Activated T-helper 1 cell treated with Interleukin-2 at 50 U/mL for 16 hours (primary cell): Measurements from ENCODE around the gene GRM4.

Experiments
- DNase-seq: peaks from one replicate; pipeline ENCODE4 v3.0.0-alpha.2; 2020; ENCODE audit warnings: low read depth

The GRM4 gene

DNA sequence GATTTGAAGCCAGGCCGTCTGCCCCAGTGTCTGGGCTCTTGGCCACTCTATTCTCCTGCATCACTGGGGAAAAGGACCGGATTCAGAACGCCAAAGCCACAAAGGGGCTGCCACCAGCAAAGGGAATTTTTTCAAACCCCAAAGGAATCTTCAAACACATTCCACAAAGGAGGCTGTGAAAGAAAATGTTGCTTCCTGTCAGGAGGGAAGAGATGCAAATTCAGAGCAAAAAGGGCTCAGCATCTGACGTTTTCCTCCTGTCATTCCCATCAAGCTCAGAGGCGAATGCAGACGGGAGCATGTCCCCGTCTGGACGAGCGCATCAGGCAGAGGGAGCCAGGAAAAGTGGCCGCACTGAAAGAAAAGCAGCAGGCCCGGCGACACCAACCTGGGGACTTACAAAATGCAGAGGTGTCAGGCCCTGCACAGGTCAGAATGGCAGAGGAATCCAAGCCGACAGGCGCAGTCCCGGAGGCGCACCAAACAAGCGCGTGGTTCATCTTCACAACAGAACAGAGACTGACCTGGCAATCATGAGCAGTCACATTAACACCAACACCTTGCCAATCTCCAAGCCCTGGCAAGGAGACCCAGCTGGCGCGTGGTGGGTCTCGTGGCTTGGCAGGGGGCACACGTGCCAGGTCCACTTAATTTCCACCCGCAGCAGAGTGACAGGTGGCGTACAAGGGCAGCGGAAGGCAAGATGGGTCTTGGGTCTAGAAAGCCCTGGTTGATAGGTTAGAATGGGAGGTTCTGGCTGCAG lies 62.8 kb downstream of the GRM4 start:
- no peak for DNase-seq

GRCh38 chr6:34082348-34082747 lies 63.5 kb downstream of the GRM4 start:
- DNase-seq: no peak

GRCh38 chr6:34080357-34080756 lies 65.5 kb downstream of the GRM4 start:
- no peak for DNase-seq

DNA sequence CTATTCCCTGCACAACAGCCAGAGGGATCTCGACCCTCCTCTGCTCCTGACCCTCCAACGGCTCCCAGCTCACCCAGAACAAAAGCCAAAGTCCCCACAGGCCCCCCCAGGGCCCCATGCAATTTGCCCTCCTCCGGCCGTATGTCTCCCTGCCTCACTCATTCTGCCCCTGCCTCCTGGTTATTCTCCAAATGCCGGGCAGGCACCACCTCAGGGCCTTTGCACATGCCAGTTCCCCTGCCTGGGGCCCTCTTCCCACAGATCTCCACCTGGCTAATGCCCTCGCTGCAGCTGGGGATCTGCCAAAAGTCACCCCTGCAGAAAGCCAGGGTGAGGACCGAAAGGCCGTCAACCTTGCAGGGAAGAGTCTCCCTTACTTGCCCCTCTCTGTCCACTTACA lies 66.0 kb downstream of the GRM4 start:
- DNase-seq: no peak

GRCh38 chr6:34075906-34076305 lies 70.0 kb downstream of the GRM4 start:
- no peak for DNase-seq

- DNase-seq: no peak
Measured at GRCh38 chr6:34074064-34074742, 71.7 kb downstream of the GRM4 start.

GRCh38 chr6:34073540-34073939 lies 72.3 kb downstream of the GRM4 start:
- no peak for DNase-seq

DNA sequence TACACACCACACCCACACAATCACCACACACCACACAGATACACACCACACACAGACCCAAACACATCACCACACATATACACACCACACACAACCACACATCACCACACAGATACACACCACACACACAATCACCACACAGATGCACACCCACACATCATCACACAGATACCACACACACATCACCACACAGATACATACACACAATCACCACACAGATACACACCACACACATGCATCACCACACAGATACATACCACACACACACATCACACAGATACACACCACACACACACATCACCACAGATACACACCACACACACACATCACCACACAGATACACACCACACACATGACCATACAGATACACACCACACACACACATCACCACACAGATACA lies 73.2 kb downstream of the GRM4 start:
- no peak for DNase-seq

DNA sequence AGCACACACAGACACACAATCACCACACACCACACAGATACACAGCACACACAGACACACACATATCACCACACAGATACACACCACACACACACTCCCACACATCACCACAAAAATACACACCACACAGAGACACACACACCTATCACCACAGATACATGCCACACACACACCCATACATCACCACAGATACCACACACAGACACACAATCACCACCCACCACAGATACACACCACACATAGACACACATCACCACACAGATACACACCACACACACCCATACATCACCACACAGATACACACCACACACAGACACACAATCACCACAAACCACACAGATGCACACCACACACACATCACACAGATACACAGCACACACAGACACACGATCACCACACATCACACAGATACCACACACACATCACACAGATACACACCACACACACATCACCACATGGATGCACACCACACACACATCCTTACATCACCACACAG lies 74.0 kb downstream of the GRM4 start:
- no peak for DNase-seq

GRCh38 chr6:34071136-34071883 lies 74.6 kb downstream of the GRM4 start:
- DNase-seq: no peak

DNA sequence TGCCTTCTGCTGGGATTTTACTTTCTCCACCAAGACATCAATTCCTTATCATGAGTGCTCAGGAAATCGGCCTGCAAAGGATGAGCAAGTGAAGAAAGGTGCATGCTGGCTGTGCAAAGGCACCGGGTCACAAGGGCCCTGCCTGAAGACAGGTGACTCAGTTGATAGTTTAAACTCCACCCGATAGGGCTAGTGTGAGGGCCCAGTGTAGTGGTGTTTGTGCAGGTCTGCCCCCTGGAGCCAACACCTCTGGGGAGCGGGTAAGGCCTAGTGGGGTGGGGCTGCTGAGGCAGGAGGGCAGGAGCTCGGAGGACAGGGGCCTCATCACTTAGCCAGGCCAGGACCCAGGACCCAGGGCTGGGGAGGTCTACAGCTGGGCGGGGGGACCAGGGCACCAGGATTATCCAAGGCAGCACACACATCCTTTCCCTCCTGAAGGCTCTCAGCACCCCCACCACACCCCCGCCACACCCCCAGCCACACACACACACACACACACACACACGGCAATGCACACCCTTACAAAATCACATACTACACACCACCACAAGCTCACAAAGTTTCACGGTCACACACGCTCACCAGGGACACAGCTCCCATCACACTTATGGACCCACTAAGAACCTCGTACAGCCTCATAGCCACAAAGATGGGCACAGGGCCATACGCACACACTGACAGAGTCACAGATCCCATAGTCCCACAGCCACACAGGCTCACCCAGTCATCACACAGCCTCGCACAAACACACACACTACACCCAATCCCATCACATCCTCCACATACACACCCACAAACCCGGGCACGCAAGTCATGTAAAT lies 75.4 kb downstream of the GRM4 start:
- DNase-seq: no peak

DNA sequence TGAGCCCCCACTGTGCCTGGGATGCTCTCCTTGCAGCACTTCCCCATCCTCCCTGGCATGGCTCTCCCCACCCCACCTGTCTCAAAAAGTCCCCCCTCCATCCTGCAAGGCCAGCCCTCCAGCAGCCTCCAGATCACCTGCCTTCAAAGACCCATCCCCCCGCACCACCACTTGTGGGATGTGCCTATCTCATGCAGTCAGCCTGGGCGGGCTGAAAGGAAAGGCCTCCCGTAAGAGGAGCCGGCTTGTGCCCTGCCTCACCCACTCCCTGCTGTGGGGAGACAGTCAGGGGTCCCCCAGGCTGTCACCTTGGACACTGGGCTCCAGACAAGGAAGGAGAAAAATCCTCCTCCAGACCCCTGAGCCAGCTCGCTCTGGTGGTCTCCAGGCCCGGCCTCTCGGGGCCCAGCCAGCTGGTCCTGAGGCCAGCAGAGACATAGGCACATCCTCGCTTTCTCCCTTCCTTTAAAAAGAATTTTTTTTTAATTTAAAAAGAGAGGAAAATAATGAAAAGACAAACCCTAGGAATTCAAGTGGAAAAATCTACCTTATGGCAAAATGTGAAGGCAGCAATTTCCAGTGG lies 77.3 kb downstream of the GRM4 start:
- DNase-seq: no peak

DNA sequence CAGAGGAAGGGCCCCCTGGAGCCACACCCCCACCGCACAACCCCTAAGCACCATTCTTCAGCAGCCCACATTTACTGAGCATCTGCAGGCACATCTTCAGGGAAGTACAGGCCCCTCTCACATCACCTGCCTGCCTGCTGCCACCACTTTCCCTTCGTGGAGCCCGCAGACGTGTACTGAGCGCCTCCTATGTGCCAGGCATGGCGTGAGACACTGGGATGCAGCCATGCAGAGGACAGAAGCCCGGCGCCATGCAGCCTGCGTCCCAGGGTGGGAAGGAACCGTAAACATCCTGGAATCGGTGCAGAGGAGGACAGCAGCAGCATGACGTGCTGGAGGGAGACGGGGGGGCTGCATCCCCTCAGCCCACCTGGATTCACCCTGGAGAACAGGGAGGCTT lies 78.1 kb downstream of the GRM4 start:
- no peak for DNase-seq

GRCh38 chr6:34066772-34067770 lies 78.8 kb downstream of the GRM4 start:
- DNase-seq: no peak

DNA sequence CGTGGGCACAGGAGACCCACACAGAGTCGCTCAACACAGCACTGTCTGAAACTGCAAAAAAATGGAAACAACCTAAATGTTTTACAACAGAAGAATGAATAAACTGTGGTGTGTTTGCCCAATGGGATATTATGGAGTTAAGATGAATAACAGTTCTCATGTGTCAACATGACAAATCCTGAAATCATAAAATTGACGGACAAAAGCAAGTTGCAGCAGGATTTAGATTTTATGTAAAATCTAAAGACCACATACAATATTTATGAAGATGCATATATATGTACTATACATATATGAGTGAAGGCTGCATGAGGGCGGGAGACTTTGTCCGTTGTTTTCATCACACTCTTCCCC lies 79.7 kb downstream of the GRM4 start:
- no peak for DNase-seq

- DNase-seq: no peak
Measured at GRCh38 chr6:34065466-34066217, 80.2 kb downstream of the GRM4 start.

DNA sequence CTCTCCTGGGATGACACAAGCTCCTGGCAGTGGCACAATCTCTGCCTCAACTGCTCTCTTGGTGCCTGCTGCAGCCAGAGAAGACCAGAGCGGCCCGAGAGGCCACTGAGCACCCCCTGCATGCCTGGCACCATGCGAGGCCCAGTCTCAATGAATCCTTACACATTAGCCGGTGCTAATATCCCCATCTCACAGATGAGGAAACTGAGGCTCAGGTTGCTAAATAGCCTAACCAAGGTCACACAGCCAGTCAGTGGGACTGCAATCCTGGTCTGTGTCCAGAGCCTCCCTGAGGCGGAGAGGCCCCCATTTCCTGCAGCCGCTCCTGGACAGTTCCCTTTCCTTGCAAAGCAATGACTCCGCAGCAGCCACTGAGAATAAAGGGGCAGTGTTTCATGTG lies 81.2 kb downstream of the GRM4 start:
- no peak for DNase-seq

DNA sequence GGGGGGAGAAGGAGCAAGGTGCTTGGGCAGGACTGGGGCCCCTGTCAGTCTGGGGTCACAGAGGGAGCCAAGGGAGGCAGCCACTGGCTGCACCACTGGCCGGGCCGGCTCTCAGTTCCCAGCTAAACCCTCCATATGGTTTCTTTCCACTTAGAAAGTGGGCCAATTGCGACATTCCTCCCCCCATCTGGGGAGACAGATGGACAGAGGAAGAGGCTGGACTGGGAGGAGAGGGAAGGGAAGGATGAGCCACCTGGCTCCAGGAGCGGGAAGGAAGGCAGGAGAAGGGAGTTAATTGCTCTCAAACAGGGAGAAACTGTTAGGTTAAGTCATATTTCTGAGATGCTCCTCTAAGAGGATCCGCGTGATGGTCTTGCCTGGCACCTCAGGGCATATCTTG lies 82.2 kb downstream of the GRM4 start:
- no peak for DNase-seq

GRCh38 chr6:34062815-34063214 lies 83.1 kb downstream of the GRM4 start:
- no peak for DNase-seq

GRCh38 chr6:34062156-34062555 lies 83.7 kb downstream of the GRM4 start:
- DNase-seq: no peak
